Peyer's patch (tissue), 4 donors: ENCODE measurements around the gene SLC23A2.

Experiments used
- POLR2A ChIP-seq, 2 donors: fragments of 450-650 bp; IDR thresholded peaks; one replicate each; pipeline ENCODE4 v1.5.1; 2017; ENCODE audit warnings: antibody characterized with exemption in 2 of 2, mild to moderate bottlenecking in 2 of 2, moderate library complexity in 2 of 2
- TF ChIP-seq, protein P1 (sequence below), 6 experiments: fragments of 450-650 bp in 4 of 6; fragments of 200-600 bp in 2 of 6; sonication (generic) in 1 of 6; IDR thresholded peaks; one replicate each; pipeline ENCODE4 v1.5.1; 2017 to 2019; ENCODE audit warnings: antibody characterized with exemption in 6 of 6, mild to moderate bottlenecking in 3 of 6, moderate library complexity in 1 of 6

DNA sequence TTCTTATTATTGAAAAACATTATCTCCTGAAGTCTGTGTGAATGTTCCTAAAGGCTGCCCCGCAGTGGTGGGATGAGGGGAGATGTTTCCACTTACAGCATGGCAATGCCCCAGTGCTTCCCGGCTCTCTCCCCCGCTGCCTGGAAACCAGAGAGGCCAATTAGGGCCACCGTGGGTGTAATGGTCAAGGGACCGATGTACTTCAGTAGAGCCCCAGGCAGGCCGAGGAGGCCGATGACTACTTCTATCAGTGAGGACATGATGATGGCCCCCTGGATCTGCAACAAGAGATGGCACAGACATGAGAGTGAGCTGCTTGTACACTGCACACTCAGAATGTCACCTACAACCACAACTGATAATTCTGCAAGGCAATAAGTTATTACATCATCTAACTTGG is 117.8 kb downstream of the SLC23A2 start:
- TF ChIP-seq POLR2A (IDR thresholded peaks at IDR 0.05) = no peak
- TF ChIP-seq, protein P1, sequence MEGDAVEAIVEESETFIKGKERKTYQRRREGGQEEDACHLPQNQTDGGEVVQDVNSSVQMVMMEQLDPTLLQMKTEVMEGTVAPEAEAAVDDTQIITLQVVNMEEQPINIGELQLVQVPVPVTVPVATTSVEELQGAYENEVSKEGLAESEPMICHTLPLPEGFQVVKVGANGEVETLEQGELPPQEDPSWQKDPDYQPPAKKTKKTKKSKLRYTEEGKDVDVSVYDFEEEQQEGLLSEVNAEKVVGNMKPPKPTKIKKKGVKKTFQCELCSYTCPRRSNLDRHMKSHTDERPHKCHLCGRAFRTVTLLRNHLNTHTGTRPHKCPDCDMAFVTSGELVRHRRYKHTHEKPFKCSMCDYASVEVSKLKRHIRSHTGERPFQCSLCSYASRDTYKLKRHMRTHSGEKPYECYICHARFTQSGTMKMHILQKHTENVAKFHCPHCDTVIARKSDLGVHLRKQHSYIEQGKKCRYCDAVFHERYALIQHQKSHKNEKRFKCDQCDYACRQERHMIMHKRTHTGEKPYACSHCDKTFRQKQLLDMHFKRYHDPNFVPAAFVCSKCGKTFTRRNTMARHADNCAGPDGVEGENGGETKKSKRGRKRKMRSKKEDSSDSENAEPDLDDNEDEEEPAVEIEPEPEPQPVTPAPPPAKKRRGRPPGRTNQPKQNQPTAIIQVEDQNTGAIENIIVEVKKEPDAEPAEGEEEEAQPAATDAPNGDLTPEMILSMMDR (IDR thresholded peaks at IDR 0.05) = no peak
